ENCODE measurements around the gene JMJD1C.

GRCh38 chr10:63504145-63504881 is 38.5 kb upstream of the JMJD1C start:
- no peak for TF ChIP-seq POLR2A (IDR thresholded peaks at IDR 0.05; ENCODE audit: low read depth, low read length)
- TF ChIP-seq SPI1 (IDR thresholded peaks at IDR 0.05; ENCODE audit: low read depth, low read length) = no peak
- no peak for TF ChIP-seq POLR2AphosphoS5 (IDR thresholded peaks at IDR 0.05; ENCODE audit: low read depth, low read length)
- no peak for TF ChIP-seq TAF1 (IDR thresholded peaks at IDR 0.05; ENCODE audit: low read depth, low read length)
